GM23338 (cell line): ENCODE data around the gene SYT10. TPM values are rescaled to one million over a fixed set of nuclear protein-coding genes. Genes with fewer than 3 reads are reported as not detected.

Source experiments
- ATAC-seq: fragments of 200-7000 bp; cut with Tn5 transposase; 3 replicates; pipeline ENCODE4 v1.9.1; 2020
- DNase-seq: peaks from one replicate; pipeline ENCODE4 v3.0.0-alpha.2; 2015; ENCODE audit warnings: low spot score
- H2AFZ ChIP-seq: fragments of 200-600 bp; sonication (generic); 2 replicates; pipeline ENCODE4 v1.8.0; 2016; ENCODE audit warnings: antibody characterized with exemption, mild to moderate bottlenecking, moderate library complexity
- H3F3A ChIP-seq: fragments of 200-600 bp; sonication (generic); replicated peaks from 2 replicates; pipeline ENCODE4 v1.8.0; 2017; ENCODE audit warnings: antibody characterized with exemption, mixed run types, low read depth
- H3K27ac ChIP-seq: fragments of 200-600 bp; sonication (generic); 2 replicates; pipeline ENCODE4 v1.6.1; 2016; ENCODE audit warnings: low read depth
- H3K27me3 ChIP-seq: fragments of 200-600 bp; sonication (generic); 2 replicates; pipeline ENCODE4 v1.8.0; 2016; ENCODE audit warnings: mild to moderate bottlenecking, mixed run types, moderate library complexity; ENCODE audit not compliant: insufficient read depth
- H3K36me3 ChIP-seq: fragments of 200-600 bp; sonication (generic); 2 replicates; pipeline ENCODE4 v1.8.0; 2016; ENCODE audit warnings: mild to moderate bottlenecking; ENCODE audit not compliant: insufficient read depth
- H3K4me1 ChIP-seq: fragments of 200-600 bp; sonication (generic); 2 replicates; pipeline ENCODE4 v1.8.0; 2016; ENCODE audit warnings: mild to moderate bottlenecking, moderate library complexity; ENCODE audit not compliant: insufficient read depth
- H3K4me2 ChIP-seq: fragments of 200-600 bp; sonication (generic); 2 replicates; pipeline ENCODE4 v1.7.1; 2017; ENCODE audit warnings: mixed run types
- H3K4me3 ChIP-seq: fragments of 200-600 bp; sonication (generic); 2 replicates; pipeline ENCODE4 v1.6.1; 2016; ENCODE audit warnings: mixed run types
- H3K79me2 ChIP-seq: fragments of 200-600 bp; sonication (generic); replicated peaks from 2 replicates; pipeline ENCODE4 v1.8.0; 2017; ENCODE audit warnings: mild to moderate bottlenecking; ENCODE audit not compliant: insufficient read depth
- H3K9me2 ChIP-seq: fragments of 200-600 bp; sonication (generic); 2 replicates; pipeline ENCODE4 v1.8.0; 2017; ENCODE audit not compliant: insufficient read depth
- H4K20me1 ChIP-seq: fragments of 200-600 bp; sonication (generic); replicated peaks from 2 replicates; pipeline ENCODE4 v1.8.0; 2017; ENCODE audit warnings: mild to moderate bottlenecking; ENCODE audit not compliant: insufficient read depth
- H3K27ac Mint-ChIP-seq: 2 replicates; pipeline ENCODE4 v1.8.0; 2020; ENCODE audit warnings: inconsistent platforms, mild to moderate bottlenecking, moderate library complexity, mixed read lengths
- H3K27me3 Mint-ChIP-seq: 3 replicates; pipeline ENCODE4 v1.8.0; 2022; ENCODE audit warnings: low read depth, mild to moderate bottlenecking, moderate library complexity, mixed read lengths, inconsistent platforms; ENCODE audit not compliant: insufficient read depth, poor library complexity
- H3K36me3 Mint-ChIP-seq: 3 replicates; pipeline ENCODE4 v1.8.0; 2021; ENCODE audit warnings: low read depth, mild to moderate bottlenecking, inconsistent platforms, moderate library complexity, mixed read lengths
- H3K4me1 Mint-ChIP-seq: 3 replicates; pipeline ENCODE4 v1.8.0; 2020; ENCODE audit warnings: mild to moderate bottlenecking, inconsistent platforms, mixed read lengths
- H3K4me3 Mint-ChIP-seq: 3 replicates; pipeline ENCODE4 v1.8.0; 2021; ENCODE audit warnings: moderate library complexity, mild to moderate bottlenecking, inconsistent platforms, mixed read lengths
- H3K9me3 Mint-ChIP-seq: 3 replicates; pipeline ENCODE4 v1.8.0; 2020; ENCODE audit warnings: moderate library complexity, mild to moderate bottlenecking, inconsistent platforms, mixed read lengths
- CREB1 ChIP-seq: fragments of 250-450 bp; sonication (Bioruptor Pico); IDR thresholded peaks from 2 replicates; pipeline ENCODE4 v1.5.0; 2020; ENCODE audit warnings: low read depth, mild to moderate bottlenecking, moderate library complexity
- EZH2 ChIP-seq: fragments of 200-600 bp; sonication (generic); IDR thresholded peaks from one replicate; pipeline ENCODE4 v1.8.0; 2017; ENCODE audit warnings: antibody characterized with exemption, mild to moderate bottlenecking, low read depth; ENCODE audit not compliant: unreplicated experiment
- EZH2phosphoT487 ChIP-seq: fragments of 200-600 bp; sonication (generic); IDR thresholded peaks from one replicate; pipeline ENCODE4 v1.8.1; 2018; ENCODE audit warnings: antibody characterized with exemption; ENCODE audit not compliant: unreplicated experiment
- POLR2AphosphoS5 ChIP-seq: IDR thresholded peaks from 2 replicates; pipeline ENCODE4 v1.6.1; 2016; ENCODE audit warnings: antibody characterized with exemption, low read depth
- STAT1 ChIP-seq: IDR thresholded peaks from one replicate; pipeline ENCODE4 v1.6.1; 2016; ENCODE audit warnings: antibody characterized with exemption; ENCODE audit not compliant: unreplicated experiment
- ZNF114 ChIP-seq: fragments of 250-450 bp; sonication (Bioruptor Pico); IDR thresholded peaks from 2 replicates; pipeline ENCODE4 v1.5.0; 2020; ENCODE audit warnings: mild to moderate bottlenecking, moderate library complexity
- ZNF331 ChIP-seq: fragments of 250-450 bp; sonication (Bioruptor Pico); IDR thresholded peaks from 2 replicates; pipeline ENCODE4 v1.5.0; 2020; ENCODE audit warnings: low read depth, mild to moderate bottlenecking, moderate library complexity
- polyA plus RNA-seq: library from polyadenylated mRNA; unstranded; fragments of >200 nt; fragmentation: Nextera tagmentation; extraction: Ambion mirVana; gene quantifications from 2 replicates; pipeline ENCODE4 v1.2.1, GENCODE V29; 2016
- total RNA-seq: library from RNA; depleted of rRNA; stranded (reverse); fragments of >200 nt; shearing (Covaris generic); gene quantifications from 2 replicates; pipeline ENCODE4 v1.2.3, GENCODE V29; 2014
- TF ChIP-seq, protein P1 (sequence below): IDR thresholded peaks from 2 replicates; pipeline ENCODE4 v1.6.1; 2016; ENCODE audit warnings: antibody characterized with exemption
- TF ChIP-seq, protein P2 (sequence below), 2 experiments: fragments of 200-600 bp in 1 of 2; sonication (generic) in 1 of 2; conservative IDR thresholded peaks; 2 replicates each; pipeline versions ENCODE4 v1.5.1 to v1.6.1; 2016 to 2017; ENCODE audit warnings: antibody characterized with exemption in 2 of 2, low read depth in 2 of 2, mild to moderate bottlenecking in 2 of 2, moderate library complexity in 1 of 2
- TF ChIP-seq, protein P3 (sequence below): fragments of 250-450 bp; sonication (Bioruptor Pico); IDR thresholded peaks from 2 replicates; pipeline ENCODE4 v1.5.0; 2020; ENCODE audit warnings: mild to moderate bottlenecking, moderate library complexity

Gene SYT10
- total and polyA plus RNA-seq, 2 experiments from 2014 or later: 1.3 to 3.0 TPM

DNA sequence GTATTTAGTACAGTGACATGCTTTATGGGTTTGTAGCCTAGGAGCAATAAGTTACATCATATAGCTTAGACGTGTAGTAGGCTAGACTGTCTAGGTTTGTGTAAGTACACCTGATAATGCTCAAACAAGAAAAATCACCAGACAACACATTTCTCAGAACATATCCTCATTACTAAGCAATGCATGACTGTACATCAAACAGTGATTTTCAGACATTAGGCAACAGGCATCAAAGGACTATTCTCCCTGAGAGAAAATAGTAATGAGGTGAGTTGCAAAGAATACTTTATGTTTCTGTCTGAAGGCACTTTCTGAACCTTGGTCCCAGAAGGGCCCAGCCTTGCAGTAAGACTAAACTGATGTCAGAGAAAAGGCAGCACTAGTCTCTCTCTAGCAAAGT lies 48.4 kb upstream of the SYT10 start (continued):
- TF ChIP-seq, protein P1, sequence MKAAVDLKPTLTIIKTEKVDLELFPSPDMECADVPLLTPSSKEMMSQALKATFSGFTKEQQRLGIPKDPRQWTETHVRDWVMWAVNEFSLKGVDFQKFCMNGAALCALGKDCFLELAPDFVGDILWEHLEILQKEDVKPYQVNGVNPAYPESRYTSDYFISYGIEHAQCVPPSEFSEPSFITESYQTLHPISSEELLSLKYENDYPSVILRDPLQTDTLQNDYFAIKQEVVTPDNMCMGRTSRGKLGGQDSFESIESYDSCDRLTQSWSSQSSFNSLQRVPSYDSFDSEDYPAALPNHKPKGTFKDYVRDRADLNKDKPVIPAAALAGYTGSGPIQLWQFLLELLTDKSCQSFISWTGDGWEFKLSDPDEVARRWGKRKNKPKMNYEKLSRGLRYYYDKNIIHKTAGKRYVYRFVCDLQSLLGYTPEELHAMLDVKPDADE: no peak
- no peak for TF ChIP-seq ZNF331
- TF ChIP-seq, protein P2, sequence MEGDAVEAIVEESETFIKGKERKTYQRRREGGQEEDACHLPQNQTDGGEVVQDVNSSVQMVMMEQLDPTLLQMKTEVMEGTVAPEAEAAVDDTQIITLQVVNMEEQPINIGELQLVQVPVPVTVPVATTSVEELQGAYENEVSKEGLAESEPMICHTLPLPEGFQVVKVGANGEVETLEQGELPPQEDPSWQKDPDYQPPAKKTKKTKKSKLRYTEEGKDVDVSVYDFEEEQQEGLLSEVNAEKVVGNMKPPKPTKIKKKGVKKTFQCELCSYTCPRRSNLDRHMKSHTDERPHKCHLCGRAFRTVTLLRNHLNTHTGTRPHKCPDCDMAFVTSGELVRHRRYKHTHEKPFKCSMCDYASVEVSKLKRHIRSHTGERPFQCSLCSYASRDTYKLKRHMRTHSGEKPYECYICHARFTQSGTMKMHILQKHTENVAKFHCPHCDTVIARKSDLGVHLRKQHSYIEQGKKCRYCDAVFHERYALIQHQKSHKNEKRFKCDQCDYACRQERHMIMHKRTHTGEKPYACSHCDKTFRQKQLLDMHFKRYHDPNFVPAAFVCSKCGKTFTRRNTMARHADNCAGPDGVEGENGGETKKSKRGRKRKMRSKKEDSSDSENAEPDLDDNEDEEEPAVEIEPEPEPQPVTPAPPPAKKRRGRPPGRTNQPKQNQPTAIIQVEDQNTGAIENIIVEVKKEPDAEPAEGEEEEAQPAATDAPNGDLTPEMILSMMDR (conservative IDR thresholded peaks at IDR 0.05; ENCODE audit: low read depth in 2 of 2): no peak

DNA sequence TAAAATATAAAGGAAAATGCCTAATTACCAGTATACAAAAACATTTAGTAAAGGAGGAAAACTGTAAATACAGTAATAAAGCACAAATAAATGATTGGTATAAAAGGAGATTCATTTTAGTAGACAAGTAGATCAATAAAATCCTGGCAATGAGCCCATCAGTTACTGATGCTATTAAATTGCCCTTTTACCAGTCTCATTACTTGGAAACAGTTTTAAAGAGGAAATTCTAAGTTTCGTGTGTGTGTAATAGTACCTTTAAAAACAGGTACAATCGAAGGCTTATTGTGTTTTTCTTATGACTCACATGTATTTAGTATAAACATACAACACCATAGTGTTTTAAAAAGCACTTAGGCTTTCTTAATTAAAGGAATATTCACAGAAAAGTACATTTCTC lies 46.4 kb upstream of the SYT10 start:
- Mint-ChIP-seq H3K4me1 (peaks cover 6% of the 10 kb centered on the region; the same call in 2 of the 3 replicates), H3K9me3 (no peaks in the 10 kb centered on the region; the same call in 2 of the 3 replicates), H3K27ac (no peak overlapping the region), H3K4me3 (no peak overlapping the region), H3K36me3 (no peaks in the 10 kb centered on the region), H3K27me3 (peaks cover 2% of the 10 kb centered on the region)
- DNase-seq: no peak
- Histone ChIP-seq H3K4me3 (no peak overlapping the region), H3K4me2 (no peak overlapping the region), H2AFZ (no peak overlapping the region), H3K9me2 (peaks cover 4% of the 10 kb centered on the region), H3K4me1 (peaks cover 6% of the 10 kb centered on the region; the same call in 1 of the 2 replicates), H3K27me3 (no peaks in the 10 kb centered on the region), H3F3A (no peaks in the 10 kb centered on the region), H4K20me1 (no peaks in the 10 kb centered on the region), H3K36me3 (no peaks in the 10 kb centered on the region), H3K79me2 (no peaks in the 10 kb centered on the region), H3K27ac (no peak overlapping the region)
- ATAC-seq: no peak
- TF ChIP-seq CREB1 (CRISPR knock-in tag) (no peak), POLR2AphosphoS5 (no peak), ZNF331 (no peak), EZH2phosphoT487 (no peak), EZH2 (no peak), ZNF114 (CRISPR knock-in tag) (no peak), STAT1 (no peak)
- TF ChIP-seq, protein P2 (conservative IDR thresholded peaks at IDR 0.05; ENCODE audit: low read depth in 2 of 2): no peak
- TF ChIP-seq, protein P1: no peak
- TF ChIP-seq, protein P3, sequence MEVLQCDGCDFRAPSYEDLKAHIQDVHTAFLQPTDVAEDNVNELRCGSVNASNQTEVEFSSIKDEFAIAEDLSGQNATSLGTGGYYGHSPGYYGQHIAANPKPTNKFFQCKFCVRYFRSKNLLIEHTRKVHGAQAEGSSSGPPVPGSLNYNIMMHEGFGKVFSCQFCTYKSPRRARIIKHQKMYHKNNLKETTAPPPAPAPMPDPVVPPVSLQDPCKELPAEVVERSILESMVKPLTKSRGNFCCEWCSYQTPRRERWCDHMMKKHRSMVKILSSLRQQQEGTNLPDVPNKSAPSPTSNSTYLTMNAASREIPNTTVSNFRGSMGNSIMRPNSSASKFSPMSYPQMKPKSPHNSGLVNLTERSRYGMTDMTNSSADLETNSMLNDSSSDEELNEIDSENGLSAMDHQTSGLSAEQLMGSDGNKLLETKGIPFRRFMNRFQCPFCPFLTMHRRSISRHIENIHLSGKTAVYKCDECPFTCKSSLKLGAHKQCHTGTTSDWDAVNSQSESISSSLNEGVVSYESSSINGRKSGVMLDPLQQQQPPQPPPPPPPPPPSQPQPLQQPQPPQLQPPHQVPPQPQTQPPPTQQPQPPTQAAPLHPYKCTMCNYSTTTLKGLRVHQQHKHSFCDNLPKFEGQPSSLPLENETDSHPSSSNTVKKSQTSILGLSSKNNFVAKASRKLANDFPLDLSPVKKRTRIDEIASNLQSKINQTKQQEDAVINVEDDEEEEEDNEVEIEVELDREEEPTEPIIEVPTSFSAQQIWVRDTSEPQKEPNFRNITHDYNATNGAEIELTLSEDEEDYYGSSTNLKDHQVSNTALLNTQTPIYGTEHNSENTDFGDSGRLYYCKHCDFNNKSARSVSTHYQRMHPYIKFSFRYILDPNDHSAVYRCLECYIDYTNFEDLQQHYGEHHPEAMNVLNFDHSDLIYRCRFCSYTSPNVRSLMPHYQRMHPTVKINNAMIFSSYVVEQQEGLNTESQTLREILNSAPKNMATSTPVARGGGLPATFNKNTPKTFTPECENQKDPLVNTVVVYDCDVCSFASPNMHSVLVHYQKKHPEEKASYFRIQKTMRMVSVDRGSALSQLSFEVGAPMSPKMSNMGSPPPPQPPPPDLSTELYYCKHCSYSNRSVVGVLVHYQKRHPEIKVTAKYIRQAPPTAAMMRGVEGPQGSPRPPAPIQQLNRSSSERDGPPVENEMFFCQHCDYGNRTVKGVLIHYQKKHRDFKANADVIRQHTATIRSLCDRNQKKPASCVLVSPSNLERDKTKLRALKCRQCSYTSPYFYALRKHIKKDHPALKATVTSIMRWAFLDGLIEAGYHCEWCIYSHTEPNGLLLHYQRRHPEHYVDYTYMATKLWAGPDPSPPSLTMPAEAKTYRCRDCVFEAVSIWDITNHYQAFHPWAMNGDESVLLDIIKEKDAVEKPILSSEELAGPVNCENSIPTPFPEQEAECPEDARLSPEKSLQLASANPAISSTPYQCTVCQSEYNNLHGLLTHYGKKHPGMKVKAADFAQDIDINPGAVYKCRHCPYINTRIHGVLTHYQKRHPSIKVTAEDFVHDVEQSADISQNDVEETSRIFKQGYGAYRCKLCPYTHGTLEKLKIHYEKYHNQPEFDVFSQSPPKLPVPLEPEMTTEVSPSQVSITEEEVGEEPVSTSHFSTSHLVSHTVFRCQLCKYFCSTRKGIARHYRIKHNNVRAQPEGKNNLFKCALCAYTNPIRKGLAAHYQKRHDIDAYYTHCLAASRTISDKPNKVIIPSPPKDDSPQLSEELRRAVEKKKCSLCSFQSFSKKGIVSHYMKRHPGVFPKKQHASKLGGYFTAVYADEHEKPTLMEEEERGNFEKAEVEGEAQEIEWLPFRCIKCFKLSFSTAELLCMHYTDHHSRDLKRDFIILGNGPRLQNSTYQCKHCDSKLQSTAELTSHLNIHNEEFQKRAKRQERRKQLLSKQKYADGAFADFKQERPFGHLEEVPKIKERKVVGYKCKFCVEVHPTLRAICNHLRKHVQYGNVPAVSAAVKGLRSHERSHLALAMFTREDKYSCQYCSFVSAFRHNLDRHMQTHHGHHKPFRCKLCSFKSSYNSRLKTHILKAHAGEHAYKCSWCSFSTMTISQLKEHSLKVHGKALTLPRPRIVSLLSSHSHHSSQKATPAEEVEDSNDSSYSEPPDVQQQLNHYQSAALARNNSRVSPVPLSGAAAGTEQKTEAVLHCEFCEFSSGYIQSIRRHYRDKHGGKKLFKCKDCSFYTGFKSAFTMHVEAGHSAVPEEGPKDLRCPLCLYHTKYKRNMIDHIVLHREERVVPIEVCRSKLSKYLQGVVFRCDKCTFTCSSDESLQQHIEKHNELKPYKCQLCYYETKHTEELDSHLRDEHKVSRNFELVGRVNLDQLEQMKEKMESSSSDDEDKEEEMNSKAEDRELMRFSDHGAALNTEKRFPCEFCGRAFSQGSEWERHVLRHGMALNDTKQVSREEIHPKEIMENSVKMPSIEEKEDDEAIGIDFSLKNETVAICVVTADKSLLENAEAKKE (CRISPR knock-in tag): no peak
